H9 (cell line): ENCODE measurements around the gene KRTAP20-4. TPM values are rescaled to one million over a fixed set of nuclear protein-coding genes. Genes with fewer than 3 reads are reported as not detected.

Experiments used
- DNase-seq: peaks from one replicate; pipeline ENCODE4 v3.0.0-alpha.2; 2017
- H2AFZ ChIP-seq: one replicate; pipeline ENCODE4 v1.6.1; 2013; ENCODE audit warnings: mild to moderate bottlenecking, low read length, control low read depth, moderate library complexity
- H2AK5ac ChIP-seq: 2 replicates; pipeline ENCODE4 v1.6.1; 2013; ENCODE audit warnings: low read length, control low read depth, mixed read lengths; ENCODE audit not compliant: insufficient read length
- H2BK120ac ChIP-seq: one replicate; pipeline ENCODE4 v1.6.1; 2013; ENCODE audit warnings: low read depth, mild to moderate bottlenecking, low read length, control low read depth, inconsistent platforms; ENCODE audit not compliant: poor library complexity, severe bottlenecking
- H2BK12ac ChIP-seq: 2 replicates; pipeline ENCODE4 v1.6.1; 2013; ENCODE audit warnings: low read length, control low read depth, mixed read lengths, low read depth; ENCODE audit not compliant: insufficient read length
- H2BK15ac ChIP-seq: 2 replicates; pipeline ENCODE4 v1.6.1; 2013; ENCODE audit warnings: low read depth, low read length, control low read depth
- H2BK20ac ChIP-seq: one replicate; pipeline ENCODE4 v1.6.1; 2013; ENCODE audit warnings: low read depth, mild to moderate bottlenecking, low read length, control low read depth, inconsistent platforms; ENCODE audit not compliant: poor library complexity, severe bottlenecking
- H2BK5ac ChIP-seq: 2 replicates; pipeline ENCODE4 v1.6.1; 2013; ENCODE audit warnings: low read length, control low read depth, mixed read lengths; ENCODE audit not compliant: insufficient read length
- H3K14ac ChIP-seq: 2 replicates; pipeline ENCODE4 v1.6.1; 2013; ENCODE audit warnings: low read length, control low read depth; ENCODE audit not compliant: insufficient read depth
- H3K18ac ChIP-seq: 2 replicates; pipeline ENCODE4 v1.6.1; 2013; ENCODE audit warnings: low read depth, mild to moderate bottlenecking, mixed read lengths, low read length, control low read depth; ENCODE audit not compliant: insufficient read length
- H3K23ac ChIP-seq: 2 replicates; pipeline ENCODE4 v1.6.1; 2013; ENCODE audit warnings: low read length, control low read depth, mixed read lengths, low read depth; ENCODE audit not compliant: insufficient read length
- H3K23me2 ChIP-seq: 2 replicates; pipeline ENCODE4 v1.6.1; 2013; ENCODE audit warnings: low read depth, mild to moderate bottlenecking, mixed read lengths, low read length, control low read depth; ENCODE audit not compliant: insufficient read length, poor library complexity, severe bottlenecking
- H3K27ac ChIP-seq: 2 replicates; pipeline ENCODE4 v1.5.1; 2013; ENCODE audit warnings: low read length, control low read depth, mixed read lengths, low read depth; ENCODE audit not compliant: insufficient read length
- H3K27me3 ChIP-seq: 2 replicates; pipeline ENCODE4 v1.6.1; 2013; ENCODE audit warnings: low read length, control low read depth, inconsistent platforms; ENCODE audit not compliant: insufficient read depth
- H3K4ac ChIP-seq: 2 replicates; pipeline ENCODE4 v1.6.1; 2013; ENCODE audit warnings: low read depth, mild to moderate bottlenecking, control low read depth, inconsistent platforms, low read length, moderate library complexity
- H3K4me1 ChIP-seq: 2 replicates; pipeline ENCODE4 v1.6.1; 2013; ENCODE audit warnings: low read length, control low read depth, inconsistent platforms; ENCODE audit not compliant: insufficient read depth
- H3K4me2 ChIP-seq: 2 replicates; pipeline ENCODE4 v1.6.1; 2013; ENCODE audit warnings: low read length, control low read depth, mixed read lengths; ENCODE audit not compliant: insufficient read length, insufficient read depth
- H3K56ac ChIP-seq: 2 replicates; pipeline ENCODE4 v1.6.1; 2013; ENCODE audit warnings: low read depth, mild to moderate bottlenecking, mixed read lengths, low read length, control low read depth; ENCODE audit not compliant: insufficient read length
- H3K79me1 ChIP-seq: 2 replicates; pipeline ENCODE4 v1.6.1; 2013; ENCODE audit warnings: low read depth, mild to moderate bottlenecking, moderate library complexity, low read length, control low read depth, inconsistent platforms; ENCODE audit not compliant: insufficient read depth, poor library complexity, severe bottlenecking
- H3K79me2 ChIP-seq: 2 replicates; pipeline ENCODE4 v1.6.1; 2013; ENCODE audit warnings: low read length, control low read depth, inconsistent platforms; ENCODE audit not compliant: insufficient read depth
- H3K9ac ChIP-seq: 2 replicates; pipeline ENCODE4 v1.6.1; 2013; ENCODE audit warnings: low read length, control low read depth, mixed read lengths; ENCODE audit not compliant: insufficient read length; ENCODE audit errors: extremely low read depth
- H3K9me3 ChIP-seq: one replicate; pipeline ENCODE4 v1.6.1; 2013; ENCODE audit warnings: low read depth, low read length, inconsistent platforms; ENCODE audit not compliant: control insufficient read depth
- H3T11ph ChIP-seq: one replicate; pipeline ENCODE4 v1.6.1; 2013; ENCODE audit warnings: mild to moderate bottlenecking, low read length, control low read depth, inconsistent platforms
- H4K20me1 ChIP-seq: one replicate; pipeline ENCODE4 v1.6.1; 2013; ENCODE audit not compliant: control insufficient read depth, insufficient read length, insufficient read depth
- H4K5ac ChIP-seq: 2 replicates; pipeline ENCODE4 v1.6.1; 2013; ENCODE audit warnings: low read depth, mild to moderate bottlenecking, mixed read lengths, low read length, control low read depth; ENCODE audit not compliant: insufficient read length
- H4K8ac ChIP-seq: replicated peaks from 2 replicates; pipeline ENCODE4 v1.6.1; 2013; ENCODE audit warnings: low read length, control low read depth, mixed read lengths, low read depth; ENCODE audit not compliant: insufficient read length
- H4K91ac ChIP-seq: 2 replicates; pipeline ENCODE4 v1.6.1; 2013; ENCODE audit warnings: low read depth, mild to moderate bottlenecking, moderate library complexity, mixed read lengths, low read length, control low read depth; ENCODE audit not compliant: insufficient read length
- H3K27ac Mint-ChIP-seq, 3 experiments: 2 replicates in 2 of 3; 3 replicates in 1 of 3; pipeline ENCODE4 v1.8.0; 2020 to 2021; ENCODE audit warnings: mixed read lengths in 3 of 3, mild to moderate bottlenecking in 1 of 3, moderate library complexity in 1 of 3
- H3K27me3 Mint-ChIP-seq: 2 replicates; pipeline ENCODE4 v1.8.0; 2021; ENCODE audit warnings: low read depth, mild to moderate bottlenecking, moderate library complexity, mixed read lengths
- H3K36me3 Mint-ChIP-seq, 3 experiments: 2 replicates in 2 of 3; 3 replicates in 1 of 3; pipeline ENCODE4 v1.8.0; 2020 to 2021; ENCODE audit warnings: low read depth in 3 of 3, mixed read lengths in 3 of 3; ENCODE audit not compliant: insufficient read depth in 1 of 3
- H3K4me1 Mint-ChIP-seq, 2 experiments: 2 replicates each; pipeline ENCODE4 v1.8.0; 2020; ENCODE audit warnings: mixed read lengths in 2 of 2
- H3K4me3 Mint-ChIP-seq, 2 experiments: 2 replicates in 1 of 2; 3 replicates in 1 of 2; pipeline ENCODE4 v1.8.0; 2020 to 2021; ENCODE audit warnings: mild to moderate bottlenecking in 2 of 2, mixed read lengths in 2 of 2, moderate library complexity in 1 of 2
- H3K9me3 Mint-ChIP-seq, 2 experiments: 2 replicates in 1 of 2; 3 replicates in 1 of 2; pipeline ENCODE4 v1.8.0; 2020; ENCODE audit warnings: mild to moderate bottlenecking in 2 of 2, mixed read lengths in 2 of 2, moderate library complexity in 1 of 2
- WGBS: extraction: QIAGEN DNeasy Blood & Tissue Kit; methylation state at CpG from one replicate; pipeline ENCODE4 v1.1.7; 2013; ENCODE audit warnings: missing lambda C conversion rate, low lambda C conversion rate, mixed read lengths; ENCODE audit not compliant: insufficient read length; ENCODE audit errors: extremely low coverage; 5-methylcytosine and 5-hydroxymethylcytosine counted together
- total RNA-seq: library from RNA; stranded (reverse); gene quantifications from 2 replicates; pipeline ENCODE4 v1.2.1, GENCODE V29; 2021
- TF ChIP-seq, protein P1 (sequence below): fragments of 200-600 bp; sonication (generic); conservative IDR thresholded peaks from 3 replicates; pipeline ENCODE4 v1.8.0; 2021; ENCODE audit warnings: antibody characterized with exemption, mild to moderate bottlenecking

The KRTAP20-4 gene
- total RNA-seq, 1 experiment from 2014 or later, result not detected

DNA sequence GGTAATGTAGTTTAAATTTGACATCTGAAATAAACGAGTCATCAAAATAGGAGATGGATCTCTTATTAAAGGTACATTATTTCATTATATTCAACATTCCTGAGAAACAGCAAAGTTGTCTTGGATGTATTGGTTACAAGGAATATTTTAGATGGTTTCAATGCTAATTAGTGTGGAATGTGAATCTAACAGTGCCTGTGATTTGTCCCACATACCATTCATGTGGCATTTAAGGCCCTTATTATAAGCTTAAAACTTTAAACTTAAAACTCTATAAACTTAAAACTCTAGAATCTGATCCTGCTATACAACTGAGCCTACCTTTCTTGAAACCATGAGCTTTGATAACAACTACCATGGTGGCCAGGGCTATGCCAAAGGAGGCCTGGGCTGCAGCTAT lies 19.6 kb upstream of the KRTAP20-4 start, which contains the start of gene KRTAP22-1:
KRTAP22-1 (plus strand) TSS at position 301 of the 400 bp plus-strand sequence.
- Histone ChIP-seq H3K23me2 (no peaks in the 10 kb centered on the region), H3K4me2 (no peak within 1 kb of the TSS), H3K14ac (no peak within 1 kb of the TSS), H3K79me1 (no peaks in the 10 kb centered on the region), H2BK120ac (no peak within 1 kb of the TSS), H3K18ac (no peak within 1 kb of the TSS), H4K20me1 (no peaks in the 10 kb centered on the region), H3K23ac (no peak within 1 kb of the TSS), H3T11ph (no peak within 1 kb of the TSS), H4K91ac (no peak within 1 kb of the TSS), H4K8ac (no peak within 1 kb of the TSS), H4K5ac (no peak within 1 kb of the TSS), H3K4ac (no peak within 1 kb of the TSS), H2BK20ac (no peak within 1 kb of the TSS), H2BK15ac (no peak within 1 kb of the TSS), H2BK12ac (no peak within 1 kb of the TSS), H3K9ac (no peak within 1 kb of the TSS), H3K56ac (no peak within 1 kb of the TSS), H2AFZ (no peak within 1 kb of the TSS), H3K4me1 (no peaks in the 10 kb centered on the region), H3K27ac (no peak within 1 kb of the TSS), H2BK5ac (no peak within 1 kb of the TSS), H3K9me3 (no peaks in the 10 kb centered on the region), H3K79me2 (no peaks in the 10 kb centered on the region), H3K27me3 (no peaks in the 10 kb centered on the region), H2AK5ac (no peak within 1 kb of the TSS)
- no peaks in the 10 kb centered on the region for H3K4me1 Mint-ChIP-seq
- H3K36me3 Mint-ChIP-seq, result peaks cover 0 to 18% (median 0%) of the 10 kb centered on the region in 3 experiments; a peak in 2 of 7 replicates
- TF ChIP-seq, protein P1, sequence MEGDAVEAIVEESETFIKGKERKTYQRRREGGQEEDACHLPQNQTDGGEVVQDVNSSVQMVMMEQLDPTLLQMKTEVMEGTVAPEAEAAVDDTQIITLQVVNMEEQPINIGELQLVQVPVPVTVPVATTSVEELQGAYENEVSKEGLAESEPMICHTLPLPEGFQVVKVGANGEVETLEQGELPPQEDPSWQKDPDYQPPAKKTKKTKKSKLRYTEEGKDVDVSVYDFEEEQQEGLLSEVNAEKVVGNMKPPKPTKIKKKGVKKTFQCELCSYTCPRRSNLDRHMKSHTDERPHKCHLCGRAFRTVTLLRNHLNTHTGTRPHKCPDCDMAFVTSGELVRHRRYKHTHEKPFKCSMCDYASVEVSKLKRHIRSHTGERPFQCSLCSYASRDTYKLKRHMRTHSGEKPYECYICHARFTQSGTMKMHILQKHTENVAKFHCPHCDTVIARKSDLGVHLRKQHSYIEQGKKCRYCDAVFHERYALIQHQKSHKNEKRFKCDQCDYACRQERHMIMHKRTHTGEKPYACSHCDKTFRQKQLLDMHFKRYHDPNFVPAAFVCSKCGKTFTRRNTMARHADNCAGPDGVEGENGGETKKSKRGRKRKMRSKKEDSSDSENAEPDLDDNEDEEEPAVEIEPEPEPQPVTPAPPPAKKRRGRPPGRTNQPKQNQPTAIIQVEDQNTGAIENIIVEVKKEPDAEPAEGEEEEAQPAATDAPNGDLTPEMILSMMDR, result no peak
- no peak within 1 kb of the TSS for H3K4me3 Mint-ChIP-seq
- no peak within 1 kb of the TSS; a peak in 1 of 7 replicates for H3K27ac Mint-ChIP-seq
- no peaks in the 10 kb centered on the region for H3K27me3 Mint-ChIP-seq
- no CpG with 5 or more reads among the region's 1 CpG for WGBS
- DNase-seq, result no peak
- peaks cover 0 to 25% of the 10 kb centered on the region in 2 experiments; a peak in 2 of 5 replicates for H3K9me3 Mint-ChIP-seq
